RWPE2 (cell line): ENCODE results near the gene EIF6.

Experiments
- ATAC-seq: fragments of 200-7000 bp; cut with Tn5 transposase; 3 replicates; pipeline ENCODE4 v1.9.1; 2021; ENCODE audit warnings: low read depth
- DNase-seq: peaks from one replicate; pipeline ENCODE4 v3.0.0-alpha.2; 2020; ENCODE audit warnings: low spot score
- H3K27ac ChIP-seq: fragments of 450-650 bp; 2 replicates; pipeline ENCODE4 v1.5.1; 2017; ENCODE audit warnings: mild to moderate bottlenecking; ENCODE audit not compliant: poor library complexity, severe bottlenecking
- H3K27me3 ChIP-seq: fragments of 250-450 bp; sonication (Bioruptor Pico); 2 replicates; pipeline ENCODE4 v1.5.1; 2021; ENCODE audit warnings: mild to moderate bottlenecking, moderate library complexity; ENCODE audit not compliant: insufficient read depth, poor library complexity, severe bottlenecking
- H3K36me3 ChIP-seq: fragments of 250-450 bp; sonication (Bioruptor Pico); 2 replicates; pipeline ENCODE4 v1.5.1; 2020; ENCODE audit warnings: low read depth, mild to moderate bottlenecking, moderate library complexity
- H3K4me1 ChIP-seq: fragments of 250-450 bp; sonication (Bioruptor Pico); 2 replicates; pipeline ENCODE4 v1.5.1; 2021; ENCODE audit warnings: mild to moderate bottlenecking, moderate library complexity; ENCODE audit not compliant: insufficient read depth, poor library complexity, severe bottlenecking
- H3K4me3 ChIP-seq: fragments of 250-450 bp; sonication (Bioruptor Pico); 2 replicates; pipeline ENCODE4 v1.5.1; 2021; ENCODE audit warnings: mild to moderate bottlenecking, moderate library complexity; ENCODE audit not compliant: severe bottlenecking
- H3K9me3 ChIP-seq: fragments of 250-450 bp; sonication (Bioruptor Pico); 2 replicates; pipeline ENCODE4 v1.5.1; 2021; ENCODE audit warnings: mild to moderate bottlenecking, moderate library complexity; ENCODE audit not compliant: severe bottlenecking
- CTCF ChIP-seq: fragments of 450-650 bp; IDR thresholded peaks from one replicate; pipeline ENCODE4 v1.5.1; 2017; ENCODE audit warnings: mild to moderate bottlenecking, moderate library complexity; ENCODE audit not compliant: poor library complexity, severe bottlenecking

EIF6 gene

GRCh38 chr20:35292504-35293285, 8.1 kb upstream of the EIF6 start:
- Histone ChIP-seq H3K9me3 (no peaks in the 10 kb centered on the region), H3K27me3 (no peaks in the 10 kb centered on the region), H3K27ac (no peak overlapping the region), H3K4me1 (peaks cover 5% of the 10 kb centered on the region), H3K4me3 (no peak overlapping the region), H3K36me3 (no peaks in the 10 kb centered on the region)
- DNase-seq, result no peak
- no peak for ATAC-seq
- no peak for TF ChIP-seq CTCF

DNA sequence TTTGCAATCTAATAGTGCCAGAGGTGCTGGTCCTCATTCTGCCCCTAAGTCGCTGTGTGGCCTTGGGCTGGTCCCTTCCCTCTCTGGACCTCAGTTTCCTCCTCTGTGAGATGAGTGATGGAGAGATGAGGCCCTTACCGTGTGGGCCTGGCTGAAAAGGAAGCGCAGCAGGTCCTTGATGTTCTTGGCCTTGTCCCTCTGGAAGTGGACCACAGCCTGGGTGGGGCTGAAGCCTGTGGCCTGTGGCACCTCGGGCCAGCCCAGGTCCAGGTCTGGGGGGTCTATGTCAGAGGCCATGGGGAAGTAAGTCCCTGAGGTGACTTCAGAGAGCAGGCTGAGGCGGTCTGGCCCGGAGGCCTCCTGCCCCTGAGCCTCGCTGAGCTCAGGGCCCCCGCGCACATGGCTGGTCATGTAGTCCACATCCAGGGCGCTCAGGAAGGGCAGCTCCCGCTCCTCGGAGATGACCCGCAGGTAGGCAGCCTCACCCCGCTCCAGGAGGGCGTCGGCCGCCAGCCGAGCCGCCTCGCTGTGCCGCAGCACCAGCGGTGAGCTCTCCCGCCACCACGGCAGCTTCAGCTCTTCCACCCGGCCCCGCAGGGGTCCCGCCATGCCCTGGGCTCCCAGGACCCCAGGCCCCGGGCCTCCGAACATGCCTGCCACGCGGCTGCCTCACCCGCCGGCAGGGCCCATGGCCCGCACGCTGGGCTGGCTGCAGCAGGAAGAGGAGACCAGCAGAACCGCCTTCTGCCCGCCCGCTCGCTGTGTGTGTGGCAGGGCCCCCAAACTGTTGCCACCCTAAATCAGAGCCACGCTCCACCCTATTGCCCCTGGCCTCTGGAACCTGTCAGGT, 7.3 kb upstream of the EIF6 start, which contains the start of gene FAM83C:
Gene FAM83C (minus strand): TSS at position 772 of the 850 bp plus-strand sequence. CDS start 121 bp downstream, at position 651.
- Histone ChIP-seq H3K27me3 (no peaks in the 10 kb centered on the region), H3K9me3 (no peaks in the 10 kb centered on the region), H3K27ac (no peak within 1 kb of the TSS), H3K36me3 (no peaks in the 10 kb centered on the region), H3K4me1 (no peaks in the 10 kb centered on the region), H3K4me3 (no peak within 1 kb of the TSS)
- ATAC-seq (no peak), DNase-seq (no peak)
- no peak for TF ChIP-seq CTCF

DNA sequence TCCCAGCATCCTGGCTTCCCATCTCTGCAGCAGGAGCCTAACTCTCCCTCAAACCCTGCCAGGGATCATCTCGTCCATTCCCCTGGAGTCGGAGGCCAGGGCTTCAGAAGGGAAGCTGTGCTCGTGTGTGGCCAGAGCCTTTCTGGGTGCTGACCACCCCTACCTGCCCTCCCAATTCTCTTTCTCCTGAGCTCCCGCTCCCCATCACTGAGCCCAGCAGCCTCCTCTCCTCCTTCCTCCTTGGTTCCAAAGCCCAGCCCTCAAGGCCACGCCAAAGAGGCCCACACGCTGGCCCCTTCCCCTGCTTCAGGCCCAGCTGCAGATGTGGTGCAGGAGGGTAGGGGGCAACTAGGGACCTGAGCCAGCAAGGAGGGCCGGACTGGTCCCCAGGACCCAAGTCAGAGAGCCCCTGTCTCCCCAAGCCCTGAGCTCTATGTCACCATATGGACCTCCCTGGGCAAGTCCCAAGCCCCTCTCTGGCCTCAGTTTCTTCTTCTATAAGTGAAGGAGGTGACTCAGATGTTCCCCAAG, 6.4 kb upstream of the EIF6 start:
- ATAC-seq, result no peak

DNA sequence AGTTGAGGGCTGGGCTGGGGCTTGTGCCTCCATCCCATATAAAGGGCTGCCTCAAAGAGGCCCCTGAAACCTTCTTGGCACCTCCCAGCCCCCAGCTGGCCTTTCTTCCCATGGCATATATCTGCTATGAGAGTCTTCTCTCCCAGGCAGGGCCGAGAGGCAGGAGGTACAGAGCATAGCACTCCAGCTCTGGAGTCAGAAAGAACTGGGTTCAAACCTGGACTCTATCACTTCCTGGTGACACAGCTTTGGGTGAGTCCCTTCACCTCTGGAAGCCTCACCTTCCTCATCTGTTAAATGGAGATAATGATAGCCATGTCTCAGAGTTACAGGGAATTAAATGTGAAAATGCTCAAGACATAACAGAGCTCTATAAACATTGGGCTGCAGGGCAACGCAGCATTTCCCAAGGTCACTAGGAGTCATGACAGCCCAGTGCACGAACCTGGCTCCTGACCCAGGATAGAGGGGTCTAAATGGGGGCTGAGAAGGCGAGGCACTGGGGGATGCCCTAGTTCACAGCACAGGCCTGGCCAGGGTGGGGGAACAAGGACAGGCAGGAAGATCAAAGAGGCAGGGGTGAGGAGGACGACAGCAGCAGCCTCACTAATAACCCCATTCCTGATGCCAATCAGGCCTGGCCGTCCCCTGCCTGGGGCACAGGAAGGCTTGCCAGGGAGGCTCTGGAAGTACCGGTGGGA, 5.8 kb upstream of the EIF6 start:
- Histone ChIP-seq H3K27me3 (no peaks in the 10 kb centered on the region), H3K4me3 (no peak overlapping the region), H3K9me3 (no peaks in the 10 kb centered on the region), H3K4me1 (no peaks in the 10 kb centered on the region), H3K36me3 (no peaks in the 10 kb centered on the region), H3K27ac (no peak overlapping the region)
- 0 out of 3 replicates have a peak, but pooled peaks have one; percentile 3 for ATAC-seq
- no peak for TF ChIP-seq CTCF
- no peak for DNase-seq

More for the DNA sequence above, 6.4 kb upstream of the EIF6 start:
- H3K4me3 ChIP-seq, result no peak overlapping the region
- H3K36me3 ChIP-seq, result no peaks in the 10 kb centered on the region
- no peak for DNase-seq
- TF ChIP-seq CTCF, result no peak
- no peaks in the 10 kb centered on the region for H3K27me3 ChIP-seq
- no peaks in the 10 kb centered on the region for H3K4me1 ChIP-seq
- H3K27ac ChIP-seq, result no peak overlapping the region
- H3K9me3 ChIP-seq, result no peaks in the 10 kb centered on the region
